Measurements from ENCODE around the gene GALNT18. TPM values are rescaled to one million over a fixed set of nuclear protein-coding genes. Genes with fewer than 3 reads are reported as not detected.

Gene GALNT18
- total and polyA plus RNA-seq, 4 donors: 2.1 to 11.0 (median 3.8) TPM

DNA sequence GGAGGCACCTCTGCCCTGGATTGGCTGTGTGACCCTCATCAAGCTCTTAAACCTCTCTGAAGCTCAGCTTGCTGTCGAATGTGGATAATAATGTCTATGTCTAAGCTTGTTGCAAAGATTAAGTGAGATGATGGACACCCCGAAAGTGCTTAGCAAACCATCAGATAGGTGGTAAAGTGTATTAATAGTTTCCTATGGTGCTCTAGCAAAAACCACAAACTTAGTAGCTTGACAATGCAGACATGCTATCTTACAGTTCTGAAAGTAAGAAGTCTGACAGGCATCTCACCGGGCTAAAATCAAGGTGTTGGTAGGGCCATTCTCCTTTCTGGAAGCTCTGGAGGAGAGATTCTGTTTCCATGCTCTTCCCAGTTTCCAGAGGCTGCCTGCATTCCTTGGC, 162.2 kb downstream of the GALNT18 start (continued):
- TF ChIP-seq ATF3 (IDR thresholded peaks at IDR 0.05) (no peak), EGR1 (IDR thresholded peaks at IDR 0.05; ENCODE audit: low read depth in 2 of 2) (no peak), RAD21 (IDR thresholded peaks at IDR 0.05) (no peak), TAF1 (conservative IDR thresholded peaks at IDR 0.05) (no peak), FOXA1 (IDR thresholded peaks at IDR 0.05) (no peak)

DNA sequence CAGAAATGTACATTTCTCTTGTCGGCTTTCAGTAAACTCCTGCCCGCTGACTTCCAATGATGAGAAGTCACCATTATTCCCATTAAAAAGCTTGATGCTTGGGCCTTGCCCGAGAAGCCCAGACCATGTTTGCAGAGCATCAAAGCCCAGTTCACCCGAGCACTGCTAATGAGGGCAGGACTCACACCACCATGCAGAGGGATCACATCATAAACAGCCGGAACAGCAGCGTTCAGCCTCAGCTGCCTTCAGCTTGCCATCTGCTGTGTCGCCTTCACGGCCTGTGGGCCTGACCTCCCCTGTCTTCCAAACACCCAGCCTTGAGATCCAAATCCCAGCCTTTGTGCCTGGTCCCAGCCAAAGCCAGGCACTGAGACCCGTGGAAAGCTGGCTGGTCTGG, 163.3 kb downstream of the GALNT18 start:
- no peaks in the 10 kb centered on the region for H3K9me3 ChIP-seq (ENCODE audit: control insufficient read depth in 4 of 4, low read length in 3 of 4)
- 94% methylated on average over 9 of the region's 9 CpGs for WGBS

DNA sequence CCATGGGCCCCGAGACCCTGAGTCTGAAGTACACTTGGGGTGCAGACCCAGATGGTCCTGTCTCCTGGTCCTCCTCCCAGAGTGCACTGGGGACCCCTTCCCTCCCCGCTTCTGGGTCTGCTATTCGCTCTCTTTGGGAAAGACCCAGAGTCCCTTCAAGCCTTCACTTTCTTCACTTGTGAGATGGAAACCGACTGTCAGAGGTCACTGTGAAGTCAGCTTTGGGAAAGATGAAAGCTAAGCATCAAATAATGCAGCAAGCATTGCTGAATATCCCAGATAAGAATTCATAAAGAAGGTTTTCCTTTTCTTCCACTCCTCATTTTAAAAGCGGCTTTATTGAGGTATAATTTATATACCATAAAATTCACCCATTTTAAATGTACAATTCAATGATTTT, 163.8 kb downstream of the GALNT18 start:
- Histone ChIP-seq H3K9ac (ENCODE audit: low read depth in 1 of 2, low read length in 2 of 2) (no peak overlapping the region), H3K4me3 (ENCODE audit: low read depth in 1 of 3, low read length in 3 of 3) (no peak overlapping the region), H3K27me3 (ENCODE audit: control insufficient read depth in 4 of 4, insufficient read depth in 4 of 4, low read length in 3 of 4) (no peaks in the 10 kb centered on the region), H3K36me3 (ENCODE audit: control insufficient read depth in 4 of 4, insufficient read depth in 3 of 4, low read depth in 1 of 4, low read length in 3 of 4) (no peaks in the 10 kb centered on the region), H3K9me3 (ENCODE audit: control insufficient read depth in 4 of 4, low read length in 3 of 4) (no peaks in the 10 kb centered on the region), H3K27ac (ENCODE audit: low read depth in 1 of 2, low read length in 2 of 2) (no peak overlapping the region), H3K4me1 (ENCODE audit: control insufficient read depth in 4 of 4, insufficient read depth in 4 of 4, low read length in 3 of 4) (peaks cover 0 to 8% (median 5%) of the 10 kb centered on the region in 4 donors)
- TF ChIP-seq SP1 (IDR thresholded peaks at IDR 0.05): no peak
- TF ChIP-seq FOXA1 (IDR thresholded peaks at IDR 0.05): no peak
- no peak for TF ChIP-seq ATF3 (IDR thresholded peaks at IDR 0.05)
- no peak for TF ChIP-seq HNF4A (conservative IDR thresholded peaks at IDR 0.05)
- no peak for TF ChIP-seq RXRA (IDR thresholded peaks at IDR 0.05)
- TF ChIP-seq NR2F2 (IDR thresholded peaks at IDR 0.05): no peak
- no peak for TF ChIP-seq RAD21 (IDR thresholded peaks at IDR 0.05)
- no peak for TF ChIP-seq JUND (IDR thresholded peaks at IDR 0.05)
- TF ChIP-seq HNF4G (IDR thresholded peaks at IDR 0.05): no peak
- TF ChIP-seq FOXA2 (IDR thresholded peaks at IDR 0.05): no peak
- no peak for TF ChIP-seq YY1 (IDR thresholded peaks at IDR 0.05)
- TF ChIP-seq ZBTB33 (IDR thresholded peaks at IDR 0.05): no peak
- no peak for TF ChIP-seq REST (IDR thresholded peaks at IDR 0.05)
- TF ChIP-seq EGR1 (IDR thresholded peaks at IDR 0.05; ENCODE audit: low read depth in 2 of 2): no peak
- WGBS: 93% methylated on average over 5 of the region's 5 CpGs
- no peak for DNase-seq (ENCODE audit: low spot score)

More for the DNA sequence above, 163.3 kb downstream of the GALNT18 start:
- Histone ChIP-seq H3K27me3 (ENCODE audit: control insufficient read depth in 4 of 4, insufficient read depth in 4 of 4, low read length in 3 of 4) (no peaks in the 10 kb centered on the region), H3K9ac (ENCODE audit: low read depth in 1 of 2, low read length in 2 of 2) (no peak overlapping the region), H3K4me1 (ENCODE audit: control insufficient read depth in 4 of 4, insufficient read depth in 4 of 4, low read length in 3 of 4) (peaks cover 0 to 8% (median 5%) of the 10 kb centered on the region in 4 donors), H3K27ac (ENCODE audit: low read depth in 1 of 2, low read length in 2 of 2) (no peak overlapping the region), H3K4me3 (ENCODE audit: low read depth in 1 of 3, low read length in 3 of 3) (no peak overlapping the region), H3K36me3 (ENCODE audit: control insufficient read depth in 4 of 4, insufficient read depth in 3 of 4, low read depth in 1 of 4, low read length in 3 of 4) (no peaks in the 10 kb centered on the region)
- no peak for TF ChIP-seq HNF4G (IDR thresholded peaks at IDR 0.05)
- TF ChIP-seq ATF3 (IDR thresholded peaks at IDR 0.05): no peak
- TF ChIP-seq FOXA1 (IDR thresholded peaks at IDR 0.05): no peak
- no peak for TF ChIP-seq SP1 (IDR thresholded peaks at IDR 0.05)
- TF ChIP-seq YY1 (IDR thresholded peaks at IDR 0.05): no peak
- TF ChIP-seq RXRA (IDR thresholded peaks at IDR 0.05): no peak
- no peak for TF ChIP-seq REST (IDR thresholded peaks at IDR 0.05)
- no peak for DNase-seq (ENCODE audit: low spot score)

All from liver (tissue), 9 donors.